ENCODE results near the gene POU2F1.

DNA sequence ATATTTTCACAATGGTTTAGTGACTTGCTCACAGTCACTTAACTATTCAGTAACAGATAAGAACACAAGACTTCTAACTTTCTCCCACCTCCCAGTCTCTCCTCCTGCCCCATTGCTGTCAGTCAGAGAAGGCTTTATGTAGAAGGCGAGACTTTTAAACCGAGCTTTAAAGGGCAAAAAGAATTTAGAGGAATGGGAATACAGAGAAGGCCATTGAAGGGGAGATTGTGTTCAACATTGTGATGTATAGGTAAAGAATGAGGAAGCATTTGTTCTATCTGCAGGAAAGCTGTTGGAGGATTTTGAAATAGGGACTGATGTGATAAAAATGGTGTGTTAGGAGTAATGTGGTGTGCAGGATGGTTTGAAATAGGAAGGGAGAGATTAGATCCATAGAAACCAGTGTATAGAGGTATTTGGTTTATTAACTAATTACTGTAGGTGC is 7.3 kb downstream of the POU2F1 start:
- TF ChIP-seq, protein P1, sequence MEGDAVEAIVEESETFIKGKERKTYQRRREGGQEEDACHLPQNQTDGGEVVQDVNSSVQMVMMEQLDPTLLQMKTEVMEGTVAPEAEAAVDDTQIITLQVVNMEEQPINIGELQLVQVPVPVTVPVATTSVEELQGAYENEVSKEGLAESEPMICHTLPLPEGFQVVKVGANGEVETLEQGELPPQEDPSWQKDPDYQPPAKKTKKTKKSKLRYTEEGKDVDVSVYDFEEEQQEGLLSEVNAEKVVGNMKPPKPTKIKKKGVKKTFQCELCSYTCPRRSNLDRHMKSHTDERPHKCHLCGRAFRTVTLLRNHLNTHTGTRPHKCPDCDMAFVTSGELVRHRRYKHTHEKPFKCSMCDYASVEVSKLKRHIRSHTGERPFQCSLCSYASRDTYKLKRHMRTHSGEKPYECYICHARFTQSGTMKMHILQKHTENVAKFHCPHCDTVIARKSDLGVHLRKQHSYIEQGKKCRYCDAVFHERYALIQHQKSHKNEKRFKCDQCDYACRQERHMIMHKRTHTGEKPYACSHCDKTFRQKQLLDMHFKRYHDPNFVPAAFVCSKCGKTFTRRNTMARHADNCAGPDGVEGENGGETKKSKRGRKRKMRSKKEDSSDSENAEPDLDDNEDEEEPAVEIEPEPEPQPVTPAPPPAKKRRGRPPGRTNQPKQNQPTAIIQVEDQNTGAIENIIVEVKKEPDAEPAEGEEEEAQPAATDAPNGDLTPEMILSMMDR (IDR thresholded peaks at IDR 0.05) = no peak
- TF ChIP-seq POLR2A (IDR thresholded peaks at IDR 0.05) = no peak
- TF ChIP-seq EP300 (IDR thresholded peaks at IDR 0.05) = no peak

Measured in ovary (tissue), 3 donors.